ENCODE measurements around the gene SPTBN2. TPM values are rescaled to one million over a fixed set of nuclear protein-coding genes. Genes with fewer than 3 reads are reported as not detected.

SPTBN2 gene
- total RNA-seq, 1 experiment from 2014 or later = 7.3 TPM

DNA sequence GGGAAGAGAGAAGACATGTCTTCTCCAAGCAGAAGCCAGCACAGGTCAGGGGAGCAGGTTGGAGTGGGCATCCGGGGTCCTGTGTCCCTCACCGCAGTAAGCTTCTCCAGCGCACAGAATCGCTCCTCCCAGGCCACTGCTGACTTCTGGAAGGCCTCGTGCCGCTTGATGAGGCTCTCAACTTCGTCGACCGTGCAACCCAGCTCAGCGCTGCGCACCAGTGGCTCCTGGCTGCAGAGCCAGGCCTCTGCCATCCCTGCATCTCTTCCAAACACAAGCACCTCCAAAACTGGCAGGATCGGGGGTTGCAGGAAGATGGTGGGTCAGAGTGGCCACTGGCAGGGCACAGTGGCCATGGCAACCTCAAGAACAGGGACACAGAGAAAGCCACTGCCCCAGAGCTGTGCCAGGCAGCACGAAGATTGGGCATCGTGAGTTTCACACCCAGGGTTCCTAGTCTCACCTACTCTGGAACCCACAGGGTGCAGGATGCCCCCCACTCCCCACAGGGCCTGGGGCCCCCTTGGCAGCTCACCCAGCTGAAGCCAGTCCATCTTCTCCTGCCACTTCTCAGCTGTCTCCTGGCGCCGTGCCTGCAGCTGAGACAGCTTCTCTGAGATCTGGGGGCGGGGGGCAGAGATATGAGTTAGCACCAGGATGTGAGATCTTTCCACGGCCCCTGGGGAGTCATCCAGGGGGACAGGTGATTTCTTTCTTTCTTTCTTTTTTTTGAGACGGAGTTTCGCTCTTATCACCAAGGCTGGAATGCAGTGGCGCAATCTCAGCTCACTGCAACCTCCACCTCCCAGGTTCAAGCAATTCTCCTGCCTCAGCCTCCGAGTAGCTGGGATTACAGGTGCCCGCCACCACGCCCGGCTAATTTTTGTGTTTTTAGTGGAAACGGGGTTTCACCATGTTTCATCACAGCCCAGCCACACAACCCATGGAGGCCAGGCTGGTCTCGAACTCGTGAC lies 40.2 kb downstream of the SPTBN2 start:
- ATAC-seq (no peak), DNase-seq (ENCODE audit: low read depth, low spot score) (no peak)
- no peaks in the 10 kb centered on the region for H3K36me3 ChIP-seq (ENCODE audit: control insufficient read depth, insufficient read depth, low read length)
- no peaks in the 10 kb centered on the region for H3K27me3 ChIP-seq (ENCODE audit: control insufficient read depth, insufficient read depth, low read length)
- no peaks in the 10 kb centered on the region for H3K9me3 ChIP-seq (ENCODE audit: control insufficient read depth, insufficient read depth, low read depth, low read length)
- TF ChIP-seq POLR2AphosphoS5 (IDR thresholded peaks at IDR 0.05; ENCODE audit: low read depth, low read length) = no peak
- TF ChIP-seq, protein P1, sequence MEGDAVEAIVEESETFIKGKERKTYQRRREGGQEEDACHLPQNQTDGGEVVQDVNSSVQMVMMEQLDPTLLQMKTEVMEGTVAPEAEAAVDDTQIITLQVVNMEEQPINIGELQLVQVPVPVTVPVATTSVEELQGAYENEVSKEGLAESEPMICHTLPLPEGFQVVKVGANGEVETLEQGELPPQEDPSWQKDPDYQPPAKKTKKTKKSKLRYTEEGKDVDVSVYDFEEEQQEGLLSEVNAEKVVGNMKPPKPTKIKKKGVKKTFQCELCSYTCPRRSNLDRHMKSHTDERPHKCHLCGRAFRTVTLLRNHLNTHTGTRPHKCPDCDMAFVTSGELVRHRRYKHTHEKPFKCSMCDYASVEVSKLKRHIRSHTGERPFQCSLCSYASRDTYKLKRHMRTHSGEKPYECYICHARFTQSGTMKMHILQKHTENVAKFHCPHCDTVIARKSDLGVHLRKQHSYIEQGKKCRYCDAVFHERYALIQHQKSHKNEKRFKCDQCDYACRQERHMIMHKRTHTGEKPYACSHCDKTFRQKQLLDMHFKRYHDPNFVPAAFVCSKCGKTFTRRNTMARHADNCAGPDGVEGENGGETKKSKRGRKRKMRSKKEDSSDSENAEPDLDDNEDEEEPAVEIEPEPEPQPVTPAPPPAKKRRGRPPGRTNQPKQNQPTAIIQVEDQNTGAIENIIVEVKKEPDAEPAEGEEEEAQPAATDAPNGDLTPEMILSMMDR (IDR thresholded peaks at IDR 0.05) = no peak
- TF ChIP-seq SIN3A (IDR thresholded peaks at IDR 0.05; ENCODE audit: borderline replicate concordance, insufficient read depth, low read depth, low read length) = no peak
- TF ChIP-seq TCF7L2 (IDR thresholded peaks at IDR 0.05; ENCODE audit: low read depth, low read length) = no peak
- TF ChIP-seq, protein P2, sequence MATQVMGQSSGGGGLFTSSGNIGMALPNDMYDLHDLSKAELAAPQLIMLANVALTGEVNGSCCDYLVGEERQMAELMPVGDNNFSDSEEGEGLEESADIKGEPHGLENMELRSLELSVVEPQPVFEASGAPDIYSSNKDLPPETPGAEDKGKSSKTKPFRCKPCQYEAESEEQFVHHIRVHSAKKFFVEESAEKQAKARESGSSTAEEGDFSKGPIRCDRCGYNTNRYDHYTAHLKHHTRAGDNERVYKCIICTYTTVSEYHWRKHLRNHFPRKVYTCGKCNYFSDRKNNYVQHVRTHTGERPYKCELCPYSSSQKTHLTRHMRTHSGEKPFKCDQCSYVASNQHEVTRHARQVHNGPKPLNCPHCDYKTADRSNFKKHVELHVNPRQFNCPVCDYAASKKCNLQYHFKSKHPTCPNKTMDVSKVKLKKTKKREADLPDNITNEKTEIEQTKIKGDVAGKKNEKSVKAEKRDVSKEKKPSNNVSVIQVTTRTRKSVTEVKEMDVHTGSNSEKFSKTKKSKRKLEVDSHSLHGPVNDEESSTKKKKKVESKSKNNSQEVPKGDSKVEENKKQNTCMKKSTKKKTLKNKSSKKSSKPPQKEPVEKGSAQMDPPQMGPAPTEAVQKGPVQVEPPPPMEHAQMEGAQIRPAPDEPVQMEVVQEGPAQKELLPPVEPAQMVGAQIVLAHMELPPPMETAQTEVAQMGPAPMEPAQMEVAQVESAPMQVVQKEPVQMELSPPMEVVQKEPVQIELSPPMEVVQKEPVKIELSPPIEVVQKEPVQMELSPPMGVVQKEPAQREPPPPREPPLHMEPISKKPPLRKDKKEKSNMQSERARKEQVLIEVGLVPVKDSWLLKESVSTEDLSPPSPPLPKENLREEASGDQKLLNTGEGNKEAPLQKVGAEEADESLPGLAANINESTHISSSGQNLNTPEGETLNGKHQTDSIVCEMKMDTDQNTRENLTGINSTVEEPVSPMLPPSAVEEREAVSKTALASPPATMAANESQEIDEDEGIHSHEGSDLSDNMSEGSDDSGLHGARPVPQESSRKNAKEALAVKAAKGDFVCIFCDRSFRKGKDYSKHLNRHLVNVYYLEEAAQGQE (IDR thresholded peaks at IDR 0.05; ENCODE audit: insufficient read depth in 1 of 2, low read depth in 2 of 2, low read length in 1 of 2) = no peak
- BruUV-seq (replicated peaks) = no TSS peak
- in situ Hi-C loops (cut with HindIII; ENCODE audit: low pct_unique_long_range_greater_than_20kb, low sequenced_read_pairs) = no loop called here
- ChIA-PET CTCF (interaction anchor here (0.6 kb wide), 1 partner anchor 96 kb away, joined by 3 read pairs; no protein-coding TSS in a partner anchor), POLR2A (no interaction called here)
- H3K27ac ChIP-seq (ENCODE audit: low read length) = no peak overlapping the region
- H3K4me1 ChIP-seq (ENCODE audit: control insufficient read depth, insufficient read depth, low read length) = no peaks in the 10 kb centered on the region
- intact Hi-C loops (cut with micrococcal nuclease; ENCODE audit: unreplicated experiment) = no loop called here
- H3K4me3 ChIP-seq (ENCODE audit: low read depth in 2 of 2, low read length in 2 of 2) = no peak overlapping the region

DNA sequence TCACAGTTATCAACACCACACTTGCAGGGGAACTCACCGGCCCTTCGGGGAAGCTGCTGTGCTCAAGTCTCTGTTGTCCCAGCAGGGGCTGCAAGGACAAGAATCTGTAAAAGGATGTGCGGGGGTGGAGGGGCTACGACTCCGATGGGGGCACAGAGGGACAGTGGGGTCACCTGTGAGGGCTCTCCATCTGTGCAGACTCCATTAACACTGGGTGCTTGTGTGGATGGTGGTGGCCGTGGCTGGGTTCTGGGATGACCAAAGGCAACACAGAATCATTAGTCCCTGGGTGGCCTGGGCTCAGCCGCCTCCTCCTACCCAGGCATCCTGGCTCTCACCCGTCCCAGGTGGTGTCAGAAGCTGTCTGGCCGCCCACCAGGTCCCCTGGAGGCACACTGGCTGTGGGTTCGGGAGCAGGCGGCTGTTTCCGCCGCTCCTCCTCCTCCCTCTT lies 41.2 kb downstream of the SPTBN2 start:
- intact Hi-C loops (cut with micrococcal nuclease; ENCODE audit: unreplicated experiment) = no loop called here
- in situ Hi-C loops (cut with HindIII; ENCODE audit: low pct_unique_long_range_greater_than_20kb, low sequenced_read_pairs) = no loop called here
- Histone ChIP-seq H3K27ac (ENCODE audit: low read length) (no peak overlapping the region), H3K9me3 (ENCODE audit: control insufficient read depth, insufficient read depth, low read depth, low read length) (no peaks in the 10 kb centered on the region), H3K27me3 (ENCODE audit: control insufficient read depth, insufficient read depth, low read length) (no peaks in the 10 kb centered on the region), H3K36me3 (ENCODE audit: control insufficient read depth, insufficient read depth, low read length) (no peaks in the 10 kb centered on the region), H3K4me1 (ENCODE audit: control insufficient read depth, insufficient read depth, low read length) (no peaks in the 10 kb centered on the region), H3K4me3 (ENCODE audit: low read depth in 2 of 2, low read length in 2 of 2) (no peak overlapping the region)
- BruUV-seq (replicated peaks) = no TSS peak
- DNase-seq (ENCODE audit: low read depth, low spot score) (no peak), ATAC-seq (no peak)
- CTCF ChIA-PET = no interaction called here
- POLR2A ChIA-PET = interaction anchor here (0.6 kb wide), 1 partner anchor 291 kb away, joined by 4 read pairs; no protein-coding TSS in a partner anchor
- TF ChIP-seq POLR2AphosphoS5 (IDR thresholded peaks at IDR 0.05; ENCODE audit: low read depth, low read length) = no peak
- no peak for TF ChIP-seq SIN3A (IDR thresholded peaks at IDR 0.05; ENCODE audit: borderline replicate concordance, insufficient read depth, low read depth, low read length)
- TF ChIP-seq TCF7L2 (IDR thresholded peaks at IDR 0.05; ENCODE audit: low read depth, low read length) = no peak
- TF ChIP-seq, protein P1 (IDR thresholded peaks at IDR 0.05) = no peak
- TF ChIP-seq, protein P2 (IDR thresholded peaks at IDR 0.05; ENCODE audit: insufficient read depth in 1 of 2, low read depth in 2 of 2, low read length in 1 of 2) = no peak
